Measurements from ENCODE around the gene SLC6A6.

The SLC6A6 gene

DNA sequence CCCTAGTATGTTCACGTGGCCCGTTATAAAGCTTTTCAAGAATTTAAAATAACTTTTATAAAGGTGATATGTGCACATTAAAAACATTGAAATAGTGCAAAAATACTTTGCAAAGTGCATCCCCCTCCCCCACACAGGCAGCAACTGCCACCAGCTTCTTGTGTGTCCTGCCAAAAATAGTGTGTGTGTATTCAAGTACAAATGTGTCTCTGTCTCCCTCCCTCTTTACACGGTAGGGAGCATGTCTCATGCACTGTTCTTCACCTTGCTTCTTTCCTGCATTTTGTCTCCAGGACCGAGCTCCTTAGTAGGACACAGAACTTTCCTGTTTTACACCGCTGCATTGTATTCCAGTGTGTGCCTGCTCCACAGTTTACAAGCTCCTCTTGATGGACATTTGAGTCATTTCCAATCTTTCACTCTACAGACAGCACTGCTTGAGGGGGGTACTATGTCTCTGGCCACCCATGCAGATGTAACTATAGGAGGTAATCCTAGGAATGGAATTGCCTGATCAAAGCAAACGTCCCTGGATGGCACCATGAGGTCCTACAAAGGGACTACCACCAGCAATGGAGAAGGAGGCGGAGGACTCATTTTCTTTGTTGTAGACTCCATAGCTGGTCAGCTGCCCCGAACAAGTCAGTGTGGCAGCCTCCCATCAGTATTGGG is 52.4 kb downstream of the SLC6A6 start:
- DNase-seq (ENCODE audit: low read depth): no peak
- H3K4me3 ChIP-seq (ENCODE audit: low read depth, low read length): no peak overlapping the region
- TF ChIP-seq, protein P1, sequence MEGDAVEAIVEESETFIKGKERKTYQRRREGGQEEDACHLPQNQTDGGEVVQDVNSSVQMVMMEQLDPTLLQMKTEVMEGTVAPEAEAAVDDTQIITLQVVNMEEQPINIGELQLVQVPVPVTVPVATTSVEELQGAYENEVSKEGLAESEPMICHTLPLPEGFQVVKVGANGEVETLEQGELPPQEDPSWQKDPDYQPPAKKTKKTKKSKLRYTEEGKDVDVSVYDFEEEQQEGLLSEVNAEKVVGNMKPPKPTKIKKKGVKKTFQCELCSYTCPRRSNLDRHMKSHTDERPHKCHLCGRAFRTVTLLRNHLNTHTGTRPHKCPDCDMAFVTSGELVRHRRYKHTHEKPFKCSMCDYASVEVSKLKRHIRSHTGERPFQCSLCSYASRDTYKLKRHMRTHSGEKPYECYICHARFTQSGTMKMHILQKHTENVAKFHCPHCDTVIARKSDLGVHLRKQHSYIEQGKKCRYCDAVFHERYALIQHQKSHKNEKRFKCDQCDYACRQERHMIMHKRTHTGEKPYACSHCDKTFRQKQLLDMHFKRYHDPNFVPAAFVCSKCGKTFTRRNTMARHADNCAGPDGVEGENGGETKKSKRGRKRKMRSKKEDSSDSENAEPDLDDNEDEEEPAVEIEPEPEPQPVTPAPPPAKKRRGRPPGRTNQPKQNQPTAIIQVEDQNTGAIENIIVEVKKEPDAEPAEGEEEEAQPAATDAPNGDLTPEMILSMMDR (IDR thresholded peaks at IDR 0.05; ENCODE audit: low read depth, low read length, missing control alignments): no peak
- in situ Hi-C loops (cut with HindIII; ENCODE audit: low sequenced_read_pairs): loop anchor here (5.0 to 25.0 kb wide), 2 partner anchors 52 to 167 kb away; partner anchors contain the start of gene SLC6A6

GRCh38 chr3:14455571-14456317 is 53.3 kb downstream of the SLC6A6 start:
- no peak overlapping the region for H3K4me3 ChIP-seq (ENCODE audit: low read depth, low read length)
- in situ Hi-C loops (cut with HindIII; ENCODE audit: low sequenced_read_pairs): loop anchor here (25.0 kb wide), 1 partner anchor 168 kb away; no protein-coding TSS in a partner anchor
- DNase-seq (ENCODE audit: low read depth): peak; percentile 18
- TF ChIP-seq, protein P1 (IDR thresholded peaks at IDR 0.05; ENCODE audit: low read depth, low read length, missing control alignments): no peak

DNA sequence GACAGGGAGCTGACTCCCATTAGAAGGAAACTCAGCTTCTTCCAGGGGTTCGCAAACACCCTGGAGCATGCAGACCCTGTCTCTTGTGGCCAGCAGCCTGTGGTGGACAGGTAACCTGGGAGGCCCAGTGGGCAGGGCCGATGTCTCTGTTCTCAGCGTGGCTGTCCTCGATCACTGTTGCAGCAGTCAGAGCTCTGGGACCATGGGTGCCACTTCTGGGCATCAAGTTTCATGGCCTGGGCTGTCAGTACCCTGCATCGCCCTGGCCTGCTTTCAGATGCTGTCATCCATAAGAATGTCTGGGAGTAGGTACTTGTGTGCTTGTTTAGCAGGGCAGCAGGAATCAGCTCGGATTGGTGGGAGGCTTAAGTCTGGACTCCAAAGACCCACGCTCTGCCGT is 54.4 kb downstream of the SLC6A6 start:
- TF ChIP-seq, protein P1 (IDR thresholded peaks at IDR 0.05; ENCODE audit: low read depth, low read length, missing control alignments): no peak
- no peak overlapping the region for H3K4me3 ChIP-seq (ENCODE audit: low read depth, low read length)
- DNase-seq (ENCODE audit: low read depth): no peak
- in situ Hi-C loops (cut with HindIII; ENCODE audit: low sequenced_read_pairs): loop anchor here (25.0 kb wide), 1 partner anchor 169 kb away; no protein-coding TSS in a partner anchor

DNA sequence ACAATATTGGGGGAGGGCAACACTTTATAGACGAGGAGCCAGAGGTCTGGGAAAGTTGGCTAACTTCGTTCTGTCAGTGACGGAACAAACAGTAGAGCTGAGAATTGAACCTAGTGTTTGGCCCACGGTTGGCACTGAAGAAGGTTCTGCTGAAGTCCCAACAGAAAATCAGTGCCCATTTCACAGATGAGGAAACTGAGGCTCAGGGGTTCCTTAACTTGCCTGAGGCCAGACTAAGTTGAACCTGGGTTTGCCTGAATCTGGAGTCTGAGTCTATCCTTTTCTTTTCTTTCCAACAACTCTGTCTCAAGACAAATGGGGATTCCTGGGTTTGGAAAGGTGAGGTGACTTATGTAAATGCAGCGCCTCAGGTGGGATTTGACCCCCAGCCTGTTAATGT is 55.1 kb downstream of the SLC6A6 start:
- TF ChIP-seq, protein P1 (IDR thresholded peaks at IDR 0.05; ENCODE audit: low read depth, low read length, missing control alignments): no peak
- no peak overlapping the region for H3K4me3 ChIP-seq (ENCODE audit: low read depth, low read length)
- DNase-seq (ENCODE audit: low read depth): no peak
- in situ Hi-C loops (cut with HindIII; ENCODE audit: low sequenced_read_pairs): loop anchor here (25.0 kb wide), 1 partner anchor 170 kb away; no protein-coding TSS in a partner anchor

DNA sequence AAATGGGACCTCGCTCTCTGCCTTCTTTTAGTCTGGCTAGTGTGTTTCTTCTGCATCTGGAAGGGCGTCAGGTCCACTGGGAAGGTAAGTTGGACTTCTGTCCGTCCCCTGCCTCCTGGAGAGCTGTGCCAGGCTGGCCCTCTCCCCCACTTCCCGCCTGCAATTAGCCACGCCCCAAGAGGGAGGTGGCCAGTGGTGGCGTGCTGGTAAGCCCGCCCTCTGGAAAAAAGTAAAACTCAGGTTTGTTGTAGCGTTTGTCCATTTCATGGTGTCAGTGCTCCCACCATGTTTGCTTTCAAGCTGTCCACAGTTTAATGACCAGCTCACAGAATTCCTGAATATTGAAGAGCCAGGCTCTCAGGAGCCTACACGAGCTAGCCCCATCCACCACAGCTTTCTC is 55.6 kb downstream of the SLC6A6 start:
- TF ChIP-seq, protein P1 (IDR thresholded peaks at IDR 0.05; ENCODE audit: low read depth, low read length, missing control alignments): no peak
- no peak overlapping the region for H3K4me3 ChIP-seq (ENCODE audit: low read depth, low read length)
- DNase-seq (ENCODE audit: low read depth): no peak
- in situ Hi-C loops (cut with HindIII; ENCODE audit: low sequenced_read_pairs): loop anchor here (25.0 kb wide), 1 partner anchor 171 kb away; no protein-coding TSS in a partner anchor

GRCh38 chr3:14458434-14459275 is 56.2 kb downstream of the SLC6A6 start:
- H3K4me3 ChIP-seq (ENCODE audit: low read depth, low read length): no peak overlapping the region
- TF ChIP-seq, protein P1 (IDR thresholded peaks at IDR 0.05; ENCODE audit: low read depth, low read length, missing control alignments): no peak
- in situ Hi-C loops (cut with HindIII; ENCODE audit: low sequenced_read_pairs): loop anchor here (25.0 kb wide), 1 partner anchor 171 kb away; no protein-coding TSS in a partner anchor
- DNase-seq (ENCODE audit: low read depth): no peak

All from astrocyte of the cerebellum (primary cell).